T follicular helper cell (primary cell): ENCODE results near the gene CALML5.
"Not testable (repeated sequence)": the region's sequence is repeated elsewhere in the genome, so short reads cannot be mapped to it uniquely, and the experiment has no call there.

Experiments
- DNase-seq: peaks from one replicate; pipeline ENCODE4 v3.0.0-alpha.2; 2020; ENCODE audit warnings: low read depth

Gene CALML5

DNA sequence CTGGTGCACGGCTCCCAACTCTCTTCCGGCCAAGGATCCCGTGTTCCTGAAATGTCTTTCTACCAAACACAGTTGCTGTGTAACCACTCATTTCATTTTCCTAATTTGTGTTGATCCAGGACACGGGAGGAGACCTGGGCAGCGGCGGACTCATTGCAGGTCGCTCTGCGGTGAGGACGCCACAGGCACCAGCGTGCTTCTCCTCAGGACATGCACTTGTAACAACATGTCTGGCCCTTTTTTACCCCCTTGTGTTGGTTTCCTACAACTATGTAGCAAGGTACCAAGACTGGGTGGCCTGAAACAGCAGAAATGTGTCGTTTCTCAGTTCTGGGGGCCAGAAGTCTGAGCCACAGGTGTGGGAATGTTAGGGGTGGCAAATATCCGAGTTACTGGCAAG is 18.2 kb downstream of the CALML5 start:
- no peak for DNase-seq

DNA sequence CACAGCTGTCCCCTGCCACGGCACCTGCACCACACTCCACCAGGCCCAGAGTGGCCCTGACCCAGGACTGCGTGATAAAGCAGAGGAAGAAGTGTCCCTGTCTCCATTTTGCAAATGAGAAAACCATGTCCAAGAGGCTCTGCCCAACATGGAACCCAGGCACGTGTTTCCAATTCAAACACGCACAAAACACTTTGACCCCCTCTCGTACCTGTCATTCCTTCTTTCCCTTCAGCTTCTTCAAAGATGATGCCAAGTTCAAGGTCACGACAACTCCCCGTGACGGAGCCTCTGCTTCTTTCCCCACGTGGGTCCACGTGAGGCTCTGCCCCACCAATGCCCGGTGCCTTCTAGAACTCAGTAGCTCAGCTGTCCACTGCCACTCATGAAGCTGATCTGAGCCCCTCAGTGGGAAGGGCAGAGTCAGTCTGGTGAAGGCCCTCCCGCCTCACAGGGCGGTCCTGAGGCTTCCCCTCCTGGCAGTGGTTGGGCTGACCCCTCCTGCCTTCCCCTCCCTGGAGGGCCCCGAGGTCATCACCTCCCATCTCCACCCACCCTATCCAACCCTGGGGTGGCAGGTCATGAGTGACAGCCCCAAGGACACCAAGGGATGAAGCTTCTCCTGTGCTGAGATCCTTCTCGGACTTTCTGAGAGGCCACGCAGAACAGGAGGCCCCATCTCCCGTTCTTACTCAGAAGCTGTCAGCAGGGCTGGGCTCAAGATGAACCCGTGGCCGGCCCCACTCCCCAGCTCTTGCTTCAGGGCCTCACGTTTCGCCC is 19.0 kb downstream of the CALML5 start:
- no peak for DNase-seq

DNA sequence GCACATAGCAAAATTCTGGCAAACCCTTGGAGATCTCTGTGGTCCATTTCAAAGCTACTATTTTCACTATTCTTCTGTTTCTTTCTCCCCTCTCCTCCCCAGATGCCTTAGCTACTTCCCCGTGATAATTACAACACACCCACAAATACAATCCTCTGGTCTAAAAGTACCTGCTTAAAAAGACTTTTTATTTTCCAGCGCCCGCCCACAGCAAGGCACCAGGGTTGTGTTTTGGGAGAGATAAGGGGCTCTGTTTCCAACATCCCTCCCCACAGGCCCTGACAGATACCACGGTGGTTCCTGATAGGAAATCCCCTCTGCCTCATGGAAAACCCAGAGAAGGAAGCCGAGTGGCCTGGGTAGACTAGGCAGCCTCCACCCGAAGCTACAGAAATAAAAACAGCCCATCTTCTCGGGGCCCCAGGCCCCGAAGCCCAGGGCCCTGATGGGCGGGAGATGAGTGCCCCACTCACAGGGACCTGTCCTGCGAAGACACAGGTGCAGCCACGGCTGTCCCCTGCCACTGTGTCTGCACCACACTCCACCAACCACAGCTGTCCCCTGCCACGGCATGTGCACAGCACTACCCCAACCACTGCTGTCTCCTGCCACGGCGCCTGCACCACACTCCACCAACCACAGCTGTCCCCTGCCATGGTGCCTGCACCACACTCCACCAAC is 19.7 kb downstream of the CALML5 start:
- no peak for DNase-seq

DNA sequence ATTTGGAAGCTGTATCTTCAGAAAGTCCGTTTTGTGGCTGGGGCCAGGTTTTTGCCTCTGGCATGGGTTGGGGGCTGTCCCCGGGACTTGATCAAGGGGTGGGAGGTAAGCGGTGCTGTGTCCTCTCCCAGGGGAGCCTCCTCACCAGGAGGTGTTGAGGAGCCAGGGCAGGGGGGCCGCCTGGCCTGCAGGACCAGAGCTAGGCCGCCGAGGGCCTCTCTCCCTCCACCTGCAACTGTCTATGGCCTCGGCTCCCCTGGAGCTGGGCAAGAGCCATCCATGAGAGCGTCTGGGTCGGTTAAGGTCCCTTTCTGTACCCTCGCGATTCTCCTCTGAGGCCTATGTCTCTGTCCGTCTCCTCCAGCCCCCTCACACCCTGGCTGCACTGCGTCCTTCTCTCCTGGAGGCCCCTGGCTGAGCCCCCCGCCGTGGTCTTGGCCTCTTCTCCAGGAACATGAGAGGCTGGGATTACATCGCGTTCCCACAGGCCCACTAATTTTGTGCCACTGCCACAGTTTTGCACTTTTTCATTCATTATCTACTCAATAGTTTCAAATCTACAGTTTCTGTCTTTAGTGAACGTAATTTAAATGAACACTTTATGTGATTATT is 20.6 kb downstream of the CALML5 start:
- DNase-seq: no peak

DNA sequence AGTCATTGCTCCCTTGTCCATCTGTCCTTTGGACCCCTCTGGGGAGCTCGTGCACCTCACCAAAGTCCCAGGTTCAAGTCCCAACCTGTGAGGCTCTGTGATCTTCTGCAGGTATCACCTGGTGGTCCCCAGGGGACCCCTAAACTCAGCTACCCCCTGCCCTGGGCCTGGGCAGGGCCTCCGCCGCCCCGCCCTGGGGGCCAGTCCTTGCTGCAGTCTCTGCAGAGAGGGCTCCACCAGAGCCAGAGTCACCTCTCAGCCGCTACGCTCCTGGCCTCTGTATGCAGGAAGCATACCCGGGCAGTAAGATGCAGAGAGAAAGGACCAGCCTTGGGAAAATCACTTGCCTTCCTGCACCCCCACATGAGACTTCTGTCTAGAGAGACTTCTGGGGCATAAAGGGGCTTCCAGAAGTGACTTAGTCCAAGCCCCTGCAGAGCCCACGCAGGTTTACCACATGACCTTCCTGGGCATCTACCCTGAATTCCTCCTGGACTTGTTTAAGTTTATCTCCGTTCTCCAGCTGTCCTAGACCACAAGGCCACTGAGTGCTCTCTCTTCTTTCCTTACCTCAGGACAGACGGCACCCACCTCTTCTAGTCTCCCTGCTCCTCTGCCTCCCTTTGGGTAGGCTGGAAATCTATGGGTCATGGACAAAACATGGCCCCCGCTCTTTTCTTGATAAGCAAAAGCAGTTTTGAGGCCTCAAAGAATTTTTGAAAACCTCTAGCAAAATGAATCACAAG is 21.2 kb downstream of the CALML5 start:
- DNase-seq: no peak

DNA sequence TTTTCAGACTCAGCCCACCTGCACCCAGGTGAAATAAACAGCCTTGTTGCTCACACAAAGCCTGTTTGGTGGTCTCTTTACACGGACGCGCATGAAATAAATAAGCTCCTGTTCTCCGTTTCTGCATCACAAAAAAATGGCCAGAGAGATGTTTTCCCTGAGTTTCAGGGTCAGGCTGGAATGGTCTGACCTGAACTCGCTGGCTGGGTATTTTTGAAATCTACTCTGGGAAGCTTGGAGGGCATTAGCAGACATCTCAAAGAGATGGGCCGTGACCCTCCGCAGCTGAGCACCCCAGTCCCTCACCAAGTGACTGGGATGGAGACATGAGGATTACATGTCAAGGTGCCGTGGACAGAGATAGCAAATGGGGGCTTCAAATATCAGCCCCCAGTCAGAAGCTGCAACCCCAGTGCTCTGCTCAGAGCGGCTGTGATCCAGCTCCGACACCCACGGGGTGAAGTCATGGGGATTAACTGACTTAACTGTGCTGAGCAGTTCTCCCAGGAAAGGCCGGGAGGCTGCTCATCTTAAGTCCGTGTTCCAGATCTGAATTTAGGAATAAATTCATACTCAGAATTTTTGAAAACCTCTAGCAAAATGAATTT is 22.3 kb downstream of the CALML5 start:
- no peak for DNase-seq

DNA sequence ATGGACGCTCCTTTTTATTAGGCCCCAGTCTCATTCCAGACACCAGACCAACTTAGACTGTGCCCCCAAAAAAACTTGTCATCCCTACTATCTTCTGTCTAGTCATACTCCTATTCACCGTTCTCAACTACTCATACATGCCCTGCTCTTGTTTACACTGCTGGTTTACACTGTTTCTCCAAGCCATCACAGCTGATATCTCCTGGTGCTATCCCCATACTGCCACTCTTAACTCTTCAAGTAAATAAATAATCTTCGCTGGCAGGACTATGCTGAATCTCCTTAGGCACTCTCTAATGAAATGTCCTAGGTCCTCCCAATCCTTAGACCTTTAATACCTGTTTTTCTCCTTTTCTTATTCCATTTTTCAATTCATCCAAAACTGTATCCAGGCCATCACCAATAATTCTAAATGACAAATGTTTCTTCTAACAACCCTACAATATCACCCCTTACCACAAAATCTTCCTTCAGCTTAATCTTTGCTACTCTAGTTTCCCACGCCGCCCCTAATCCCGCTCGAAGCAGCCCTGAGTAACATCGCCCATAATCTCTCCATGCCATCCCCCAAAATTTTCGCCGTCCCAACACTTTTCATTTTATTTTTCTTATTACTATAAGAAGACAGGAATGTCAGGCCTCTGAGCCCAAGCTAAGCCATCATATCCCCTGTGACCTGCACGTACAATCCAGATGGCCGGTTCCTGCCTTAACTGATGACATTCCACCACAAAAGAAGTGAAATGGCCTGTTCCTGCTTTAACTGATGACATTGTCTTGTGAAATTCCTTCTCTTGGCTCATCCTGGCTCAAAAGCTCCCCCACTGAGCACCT is 23.2 kb downstream of the CALML5 start:
- not testable (repeated sequence) for DNase-seq

DNA sequence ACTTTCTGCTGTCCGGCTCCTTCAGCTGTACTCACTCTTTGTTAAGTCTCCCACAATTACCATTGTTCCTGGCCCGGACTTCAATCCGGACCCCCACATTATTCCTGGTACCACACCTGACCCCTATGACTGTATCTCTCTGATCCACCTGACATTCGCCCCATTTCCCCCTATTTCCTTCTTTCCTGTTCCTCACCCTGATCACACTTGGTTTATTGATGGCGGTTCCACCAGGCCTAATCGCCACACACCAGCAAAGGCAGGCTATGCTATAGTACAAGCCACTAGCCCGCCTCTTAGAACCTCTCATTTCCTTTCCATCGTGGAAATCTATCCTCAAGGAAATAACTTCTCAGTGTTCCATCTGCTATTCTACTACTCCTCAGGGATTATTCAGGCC is 24.3 kb downstream of the CALML5 start:
- DNase-seq: not testable (repeated sequence)

DNA sequence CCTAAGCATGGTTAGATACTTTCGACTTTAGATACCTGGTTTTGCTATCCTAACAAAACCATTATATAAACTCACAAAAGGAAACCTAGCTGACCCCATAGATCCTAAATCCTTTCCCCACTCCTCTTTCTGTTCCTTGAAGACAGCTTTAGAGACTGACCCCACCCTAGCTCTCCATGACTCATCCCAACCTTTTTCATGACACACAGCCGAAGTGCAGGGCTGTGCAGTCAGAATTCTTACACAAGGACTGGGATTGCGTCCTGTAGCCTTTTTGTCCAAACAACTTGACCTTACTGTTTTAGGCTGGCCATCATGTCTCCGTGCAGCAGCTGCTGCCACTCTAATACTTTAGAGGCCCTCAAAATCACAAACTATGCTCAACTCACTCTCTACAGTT is 24.7 kb downstream of the CALML5 start:
- DNase-seq: not testable (repeated sequence)

DNA sequence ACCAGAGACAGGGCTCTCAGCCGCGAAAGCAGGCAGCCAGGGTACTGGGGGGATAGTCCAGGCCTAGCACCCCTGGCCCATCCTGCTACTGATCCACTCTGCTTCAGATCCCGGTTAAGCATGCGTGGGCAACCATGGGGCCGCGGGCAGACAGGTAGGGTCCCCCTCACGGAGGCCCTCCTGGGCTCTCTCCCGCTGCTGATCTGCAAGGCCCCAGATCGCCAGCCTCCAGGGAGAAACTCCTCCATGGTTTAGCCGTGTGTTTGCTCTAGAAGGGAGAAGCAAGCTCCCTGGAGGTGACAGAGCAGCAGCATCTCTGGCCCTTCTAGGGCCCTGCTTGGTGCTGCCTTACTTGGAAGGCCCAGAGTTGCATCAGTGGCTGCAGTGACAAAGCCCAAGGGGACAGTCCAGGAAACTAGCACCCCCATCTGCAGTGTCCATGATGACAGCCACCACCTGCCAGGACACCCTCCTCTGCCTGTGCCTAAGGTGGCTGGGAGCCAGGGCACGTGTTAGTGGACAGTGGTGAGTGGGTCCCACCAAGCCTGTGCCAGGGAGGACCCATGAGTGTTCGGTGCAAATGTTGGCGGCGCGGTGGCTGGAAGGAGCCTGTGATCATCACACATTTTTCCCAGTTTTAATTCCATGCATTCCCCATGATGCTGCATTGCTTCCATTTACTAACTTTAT is 29.2 kb downstream of the CALML5 start:
- no peak for DNase-seq

DNA sequence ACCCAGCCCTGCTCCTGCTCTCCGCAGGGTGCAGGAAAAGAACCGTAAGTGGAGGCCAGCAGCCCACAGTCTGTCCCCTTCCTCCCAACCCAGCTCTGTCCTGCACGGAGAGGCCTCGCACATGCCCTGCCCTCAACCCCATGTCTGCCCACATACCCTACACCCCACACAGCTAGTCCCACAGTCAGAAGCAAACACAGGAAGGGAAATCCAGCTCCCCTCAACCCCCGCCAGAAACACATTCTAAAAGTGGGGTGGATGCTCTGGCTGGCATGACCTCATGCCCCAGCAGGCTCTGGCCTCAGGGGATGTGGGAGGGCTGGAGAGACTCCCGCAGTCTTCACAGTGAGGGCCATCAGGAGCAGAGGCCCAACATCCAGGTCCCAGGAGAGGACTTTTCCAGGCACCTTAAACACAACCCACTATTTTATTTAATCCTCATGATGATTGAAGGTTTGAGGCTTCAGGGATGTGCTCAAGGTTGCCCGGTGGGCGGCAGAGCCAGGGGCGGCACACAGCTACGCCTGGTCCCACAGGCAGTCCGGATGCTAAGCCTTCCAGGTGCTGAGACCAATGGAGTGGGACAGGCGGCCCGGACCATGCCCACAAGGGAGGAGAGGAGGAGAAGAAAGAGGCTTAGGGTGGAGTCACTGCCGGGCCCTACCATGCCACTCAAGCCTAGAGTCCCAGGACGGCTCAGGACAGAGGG is 29.9 kb downstream of the CALML5 start:
- no peak for DNase-seq

DNA sequence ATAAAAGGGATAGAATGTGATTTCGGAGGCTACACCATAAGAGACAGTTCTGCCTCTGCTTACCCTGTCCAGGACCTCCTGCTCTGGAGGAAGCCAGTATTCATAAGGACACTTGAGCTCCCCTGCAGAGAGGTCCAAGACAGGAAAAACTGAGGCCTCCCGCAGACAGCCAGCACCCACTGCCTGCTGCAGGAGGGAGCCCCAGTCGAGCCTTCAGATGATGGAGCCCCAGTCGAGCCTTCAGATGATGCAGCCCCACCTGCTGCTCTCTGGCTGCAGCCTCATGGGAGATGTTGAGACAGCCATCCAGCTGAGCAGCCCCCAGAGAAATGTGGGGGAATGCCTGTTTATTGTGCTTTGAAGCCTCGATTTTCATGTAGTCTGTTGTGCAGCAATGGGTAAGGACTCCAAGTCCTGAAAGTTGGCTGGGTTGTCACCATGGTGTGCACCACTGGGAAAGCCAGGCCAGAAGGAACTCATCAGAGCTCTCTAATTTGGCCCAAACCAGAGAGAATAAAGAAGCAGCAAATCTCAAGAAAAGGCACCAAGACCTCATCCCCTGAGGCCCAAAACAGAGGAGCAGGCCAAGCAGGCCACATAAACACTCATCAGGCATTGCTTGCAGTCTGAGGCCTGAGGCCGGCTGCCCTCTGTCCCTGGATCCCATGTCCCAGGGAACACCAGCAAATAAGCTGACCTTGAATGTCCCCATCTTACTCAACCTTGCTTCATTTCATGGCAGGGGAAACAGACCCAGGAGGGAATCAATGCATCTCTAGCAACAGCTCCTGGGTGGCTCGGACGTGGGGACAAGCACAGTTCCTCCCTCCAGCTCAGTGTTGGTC is 30.9 kb downstream of the CALML5 start:
- no peak for DNase-seq

DNA sequence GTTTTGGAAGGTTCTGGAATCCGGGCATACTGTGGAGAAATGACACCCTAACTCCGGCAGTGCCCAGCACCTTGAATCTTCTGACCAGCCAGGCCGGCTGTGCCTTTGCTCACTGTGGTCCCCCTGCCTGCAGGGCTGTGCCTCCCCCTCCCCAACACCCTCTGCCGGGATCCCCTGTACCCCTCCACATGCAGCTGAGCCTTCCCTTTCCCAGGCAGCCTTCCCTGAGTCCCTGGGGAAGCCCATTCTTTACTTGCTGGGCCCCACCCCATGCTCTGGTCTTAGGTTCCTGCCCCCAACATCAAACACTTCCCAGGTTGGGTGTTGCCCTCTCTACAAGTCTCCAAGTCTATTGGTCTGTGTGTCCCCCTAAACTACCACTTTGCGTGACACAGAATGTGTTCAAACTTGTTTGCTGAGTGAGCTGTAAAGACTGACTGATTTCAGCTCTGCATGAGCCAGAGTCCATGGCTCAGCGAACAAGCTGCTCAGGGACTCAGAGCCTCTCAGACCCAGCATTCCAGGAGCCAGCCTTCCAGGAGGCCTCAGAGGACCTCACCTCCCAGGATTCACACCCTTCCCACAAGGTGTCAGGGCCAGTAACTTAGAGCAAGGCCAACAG is 31.6 kb downstream of the CALML5 start:
- no peak for DNase-seq

DNA sequence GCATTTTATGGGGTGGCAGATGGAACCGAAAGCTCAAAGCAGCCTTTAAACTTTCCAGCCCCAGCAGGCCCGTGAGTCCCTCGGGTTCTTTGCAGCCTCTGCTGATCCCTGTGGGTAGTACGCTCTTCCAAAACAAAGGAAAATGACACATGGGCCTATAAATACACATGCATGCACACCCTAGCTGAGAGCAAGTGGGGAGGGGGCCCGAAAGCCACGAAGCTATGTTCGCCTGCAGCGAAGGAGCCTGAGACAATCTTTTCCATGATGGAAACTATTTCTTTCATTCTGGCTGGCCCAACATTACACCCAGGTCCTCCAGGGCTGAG is 32.2 kb downstream of the CALML5 start:
- DNase-seq: no peak

DNA sequence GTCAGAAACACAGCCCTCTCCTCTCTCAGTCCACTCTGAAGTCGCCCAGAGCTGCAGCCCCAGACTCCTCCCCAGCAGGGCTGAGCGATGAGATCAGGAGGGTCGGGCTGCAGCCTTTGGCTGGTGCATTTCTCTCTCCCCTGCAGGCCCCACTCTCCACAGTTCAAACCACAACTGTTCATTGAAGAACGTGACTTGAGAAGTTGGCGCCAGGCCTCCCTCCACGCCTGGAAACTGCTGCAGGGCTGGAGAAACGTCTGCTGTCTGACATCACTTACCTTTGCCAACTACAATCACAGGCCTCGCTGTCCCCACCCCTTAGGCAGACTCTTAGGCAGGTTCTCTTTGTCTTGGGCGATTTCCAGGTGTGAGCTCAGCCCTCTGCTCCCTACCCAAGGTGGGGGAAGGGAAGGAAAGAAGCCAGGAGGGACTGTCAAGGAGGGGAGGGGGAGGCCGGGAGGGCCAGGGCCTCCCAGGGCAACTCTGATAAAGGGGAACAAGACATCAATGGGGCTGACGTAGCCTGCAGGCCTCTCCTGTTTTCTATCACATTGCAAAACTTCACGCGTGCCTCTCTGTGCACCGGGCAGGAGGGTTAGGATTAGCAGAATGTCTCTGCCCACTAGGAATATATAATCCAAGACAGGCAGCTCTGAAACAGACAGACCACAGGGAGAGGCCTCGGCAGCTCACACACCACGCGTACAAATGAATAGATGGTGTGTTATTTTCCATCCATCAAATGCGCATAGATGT is 32.7 kb downstream of the CALML5 start:
- no peak for DNase-seq

DNA sequence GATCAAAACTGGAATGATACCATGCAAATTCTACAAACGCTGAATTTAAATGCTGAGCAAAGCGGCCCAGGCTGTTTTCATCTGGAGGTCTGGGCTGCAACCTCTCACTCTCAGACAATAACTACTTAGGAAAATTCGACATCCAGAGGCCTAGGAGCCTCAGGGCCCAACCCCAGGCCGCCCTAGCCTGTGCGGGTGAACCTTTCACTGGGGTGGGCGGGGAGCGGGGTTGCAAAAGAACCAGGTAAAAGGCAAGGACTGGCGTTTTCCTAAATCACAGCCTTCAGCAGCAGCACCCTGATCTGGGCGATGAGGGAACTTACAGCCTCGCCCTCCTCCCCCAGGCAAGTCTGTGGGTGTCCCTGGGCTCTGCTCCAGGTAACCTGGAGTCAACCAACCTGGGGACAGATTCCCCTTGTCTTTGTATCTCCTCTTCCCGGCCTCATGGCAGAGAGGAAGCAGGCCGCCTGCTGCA is 33.4 kb downstream of the CALML5 start:
- DNase-seq: no peak

DNA sequence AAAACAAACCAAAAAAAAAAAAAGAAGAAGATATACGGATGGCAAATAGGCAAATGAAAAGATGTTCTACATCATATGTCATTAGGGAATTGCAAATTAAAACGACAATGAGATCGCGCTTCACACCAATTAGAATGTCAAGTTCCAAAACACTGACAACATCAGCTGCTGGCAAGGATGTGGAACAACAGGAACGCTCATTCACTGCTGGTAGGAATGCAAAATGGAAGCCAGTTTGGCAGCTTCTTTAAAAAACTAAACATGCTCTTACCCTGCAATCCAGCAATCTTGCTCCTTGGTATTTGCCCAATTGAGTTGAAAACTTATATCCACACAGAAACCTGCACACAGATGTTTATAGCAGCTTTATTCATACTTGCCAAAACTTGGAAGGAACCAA is 34.8 kb downstream of the CALML5 start:
- DNase-seq: no peak

DNA sequence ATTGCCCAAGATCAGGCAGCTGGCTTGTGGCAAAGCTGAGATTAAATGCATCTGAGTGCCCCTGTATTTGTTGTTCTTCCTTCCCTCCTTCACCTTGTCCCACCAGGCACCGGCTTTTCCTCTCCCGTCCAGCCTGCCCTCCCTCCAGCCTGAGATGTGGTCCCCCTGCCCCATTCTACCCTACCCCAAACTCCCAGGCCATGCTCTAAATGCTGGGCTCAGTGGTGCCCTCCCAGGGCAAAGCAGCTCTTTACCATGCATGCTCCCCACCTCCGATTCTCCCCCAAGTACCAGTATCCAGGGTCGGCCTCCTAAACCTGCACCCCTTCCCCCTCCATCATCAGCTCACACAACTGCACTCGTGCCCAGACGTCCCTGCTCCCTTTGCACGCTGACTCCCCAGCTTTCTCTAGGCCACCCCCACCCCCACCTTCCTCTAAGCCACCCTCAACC is 36.5 kb downstream of the CALML5 start:
- DNase-seq: no peak
